AG04450 (cell line): Measurements from ENCODE around the gene PLCXD1. TPM values are rescaled to one million over a fixed set of nuclear protein-coding genes. Genes with fewer than 3 reads are reported as not detected.
"Not testable (repeated sequence)": the region's sequence is repeated elsewhere in the genome, so short reads cannot be mapped to it uniquely, and the experiment has no call there.

Experiments
- CTCF ChIA-PET: fragments of 300-600, 350-600 bp; formaldehyde crosslinking; extraction: SDS; loops from one replicate; lab custom pipeline; 2022; ENCODE audit warnings: antibody characterized with exemption, inconsistent platforms; lab: Charles Lee
- POLR2A ChIA-PET: fragments of 350-600 bp; formaldehyde crosslinking; extraction: SDS; loops from one replicate; lab custom pipeline; 2021; ENCODE audit warnings: antibody characterized with exemption, inconsistent platforms; lab: Yijun Ruan, JAX
- DNase-seq: peaks from one replicate; pipeline ENCODE4 v3.0.0-alpha.2; 2011; ENCODE audit warnings: low read depth, low spot score
- H3K27ac ChIP-seq: one replicate; pipeline ENCODE4 v1.5.1; 2012; ENCODE audit warnings: low read depth, low read length, control low read depth
- H3K27me3 ChIP-seq: one replicate; pipeline ENCODE4 v1.6.0; 2012; ENCODE audit warnings: low read length; ENCODE audit not compliant: control insufficient read depth, insufficient read depth
- H3K4me3 ChIP-seq: 2 replicates; pipeline ENCODE4 v1.5.1; 2011; ENCODE audit warnings: mild to moderate bottlenecking, low read depth, low read length, control low read depth
- H3K9me3 ChIP-seq: 2 replicates; pipeline ENCODE4 v1.5.1; 2012; ENCODE audit warnings: low read length; ENCODE audit not compliant: control insufficient read depth, insufficient read depth
- CTCF ChIP-seq: IDR thresholded peaks from 2 replicates; pipeline ENCODE4 v1.5.1; 2011; ENCODE audit warnings: low read depth, low read length, control low read depth, inconsistent platforms
- polyA plus RNA-seq: library from polyadenylated mRNA; depleted of rRNA; stranded (reverse); fragments of >200 nt; gene quantifications from 2 replicates; pipeline ENCODE4 v1.2.3, GENCODE V29; 2011

PLCXD1 gene
- polyA plus RNA-seq, 1 experiment, result 9.0 TPM

- Histone ChIP-seq H3K27ac (peak overlapping the region; percentile 52), H3K4me3 (peak overlapping the region; percentile 90), H3K9me3 (peaks cover 14% of the 10 kb centered on the region; the same call in 1 of the 2 replicates), H3K27me3 (no peaks in the 10 kb centered on the region)
- DNase-seq, result no peak
- ChIA-PET CTCF (no interaction called here), POLR2A (no interaction called here)
- TF ChIP-seq CTCF, result no peak
These were observed 38.5 kb downstream of the PLCXD1 start for GRCh38 chrX:319579-320125.

- H3K4me3 ChIP-seq, result peak overlapping the region; percentile 90
- CTCF ChIA-PET, result no interaction called here
- DNase-seq, result no peak
- TF ChIP-seq CTCF, result no peak
- H3K27me3 ChIP-seq, result no peaks in the 10 kb centered on the region
- POLR2A ChIA-PET, result no interaction called here
- H3K9me3 ChIP-seq, result peaks cover 16% of the 10 kb centered on the region; the same call in 1 of the 2 replicates
- H3K27ac ChIP-seq, result peak overlapping the region; percentile 11
These were observed 39.1 kb downstream of the PLCXD1 start for GRCh38 chrX:320126-320783.

- Histone ChIP-seq H3K27ac (no peak overlapping the region), H3K27me3 (no peaks in the 10 kb centered on the region), H3K9me3 (peaks cover 19% of the 10 kb centered on the region; the same call in 1 of the 2 replicates), H3K4me3 (no peak overlapping the region)
- CTCF ChIA-PET, result no interaction called here
- POLR2A ChIA-PET, result no interaction called here
- DNase-seq, result peak; percentile 13
- TF ChIP-seq CTCF, result 0 out of 2 replicates have a peak, but pooled peaks have one; percentile 8
These were observed 42.8 kb downstream of the PLCXD1 start for GRCh38 chrX:323721-324628.

GRCh38 chrX:324664-325063 lies 43.5 kb downstream of the PLCXD1 start:
- CTCF ChIA-PET, DNase-seq, POLR2A ChIA-PET, H3K27me3 ChIP-seq, H3K27ac ChIP-seq, H3K4me3 ChIP-seq: not testable (repeated sequence)
- peaks cover 21% of the 10 kb centered on the region; the same call in 1 of the 2 replicates for H3K9me3 ChIP-seq

DNA sequence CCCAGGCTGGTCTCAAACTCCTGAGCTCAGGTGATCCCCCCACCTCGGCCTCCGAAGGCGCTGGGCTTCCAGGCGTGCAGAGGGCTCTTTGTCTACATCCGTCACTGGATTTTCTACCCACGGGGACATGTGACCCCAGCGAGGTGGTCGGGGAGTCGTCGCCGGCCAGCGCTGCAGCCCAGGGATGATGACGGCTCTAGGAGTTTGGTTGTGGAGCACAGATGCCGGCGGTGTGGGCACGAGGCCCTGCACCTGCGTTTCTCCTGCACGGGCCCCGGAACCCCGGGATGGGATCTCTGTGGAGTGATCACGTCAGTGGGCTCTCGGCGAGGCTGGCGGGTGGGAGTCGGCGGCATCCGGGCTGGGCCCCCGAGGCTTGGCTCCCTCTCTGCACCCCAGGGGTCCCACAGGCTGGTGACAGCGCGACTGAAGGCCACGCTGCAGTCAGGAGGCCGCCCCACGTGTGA lies 46.5 kb downstream of the PLCXD1 start:
- TF ChIP-seq CTCF, result no peak
- peaks cover 4% of the 10 kb centered on the region for H3K27me3 ChIP-seq
- H3K4me3 ChIP-seq, result no peak overlapping the region
- ChIA-PET CTCF (no interaction called here), POLR2A (no interaction called here)
- no peak for DNase-seq
- no peak overlapping the region for H3K27ac ChIP-seq
- H3K9me3 ChIP-seq, result peaks cover 38% of the 10 kb centered on the region; the same call in 1 of the 2 replicates
